ENCODE measurements around the gene RYR2. TPM values are rescaled to one million over a fixed set of nuclear protein-coding genes. Genes with fewer than 3 reads are reported as not detected.
"Not testable (repeated sequence)": the region's sequence is repeated elsewhere in the genome, so short reads cannot be mapped to it uniquely, and the experiment has no call there.

RYR2 gene
- total and polyA plus RNA-seq, 9 donors: 2.3 to 4.7 (median 3.3) TPM

GRCh38 chr1:237814319-237814924 lies 772.4 kb downstream of the RYR2 start:
- no peak overlapping the region for H3K4me3 ChIP-seq (ENCODE audit: low read length)
- 89% methylated on average over 1 of the region's 5 CpGs for WGBS (ENCODE audit: insufficient coverage)
- H3K27me3 ChIP-seq (ENCODE audit: control insufficient read depth, insufficient read depth, low read length): no peaks in the 10 kb centered on the region
- H3K9me3 ChIP-seq (replicated peaks; ENCODE audit: control insufficient read depth, low read depth, low read length): no peaks in the 10 kb centered on the region
- H3K36me3 ChIP-seq (ENCODE audit: control insufficient read depth, insufficient read depth, low read length): no peaks in the 10 kb centered on the region
- no peak for DNase-seq
- H3K4me1 ChIP-seq (ENCODE audit: control insufficient read depth, insufficient read depth, low read length): no peaks in the 10 kb centered on the region
- no peak overlapping the region for H3K27ac ChIP-seq (ENCODE audit: low read length)

- 50% methylated on average over 1 of the region's 1 CpG for WGBS (ENCODE audit: insufficient coverage)
- Histone ChIP-seq H3K4me1 (ENCODE audit: control insufficient read depth, insufficient read depth, low read length) (no peaks in the 10 kb centered on the region), H3K4me3 (ENCODE audit: low read length) (no peak overlapping the region), H3K27me3 (ENCODE audit: control insufficient read depth, insufficient read depth, low read length) (no peaks in the 10 kb centered on the region), H3K9me3 (replicated peaks; ENCODE audit: control insufficient read depth, low read depth, low read length) (no peaks in the 10 kb centered on the region), H3K27ac (ENCODE audit: low read length) (no peak overlapping the region), H3K36me3 (ENCODE audit: control insufficient read depth, insufficient read depth, low read length) (no peaks in the 10 kb centered on the region)
- DNase-seq: no peak
Observed at GRCh38 chr1:237817277-237817676, 775.3 kb downstream of the RYR2 start.

- H3K4me1 ChIP-seq (ENCODE audit: control insufficient read depth, insufficient read depth, low read length); H3K4me3 ChIP-seq (ENCODE audit: low read length); H3K36me3 ChIP-seq (ENCODE audit: control insufficient read depth, insufficient read depth, low read length); H3K27me3 ChIP-seq (ENCODE audit: control insufficient read depth, insufficient read depth, low read length); DNase-seq; H3K9me3 ChIP-seq (replicated peaks; ENCODE audit: control insufficient read depth, low read depth, low read length); H3K27ac ChIP-seq (ENCODE audit: low read length): not testable (repeated sequence)
- WGBS (ENCODE audit: insufficient coverage): 93% methylated on average over 7 of the region's 9 CpGs
Observed at GRCh38 chr1:237820634-237821033, 778.6 kb downstream of the RYR2 start.

- no peak overlapping the region for H3K4me3 ChIP-seq (ENCODE audit: low read length)
- H3K4me1 ChIP-seq (ENCODE audit: control insufficient read depth, insufficient read depth, low read length): no peaks in the 10 kb centered on the region
- H3K27ac ChIP-seq (ENCODE audit: low read length): no peak overlapping the region
- H3K36me3 ChIP-seq (ENCODE audit: control insufficient read depth, insufficient read depth, low read length): no peaks in the 10 kb centered on the region
- H3K27me3 ChIP-seq (ENCODE audit: control insufficient read depth, insufficient read depth, low read length): no peaks in the 10 kb centered on the region
- WGBS (ENCODE audit: insufficient coverage): 40% methylated on average over 1 of the region's 7 CpGs
- no peak for DNase-seq
- no peaks in the 10 kb centered on the region for H3K9me3 ChIP-seq (replicated peaks; ENCODE audit: control insufficient read depth, low read depth, low read length)
Observed at GRCh38 chr1:237832858-237833257, 790.9 kb downstream of the RYR2 start.

GRCh38 chr1:237834048-237834447 lies 792.1 kb downstream of the RYR2 start:
- no CpG with 5 or more reads among the region's 3 CpGs for WGBS (ENCODE audit: insufficient coverage)
- no peaks in the 10 kb centered on the region for H3K36me3 ChIP-seq (ENCODE audit: control insufficient read depth, insufficient read depth, low read length)

GRCh38 chr1:237834461-237834860 lies 792.5 kb downstream of the RYR2 start:
- H3K4me3 ChIP-seq (ENCODE audit: low read length): no peak overlapping the region
- no peak overlapping the region for H3K27ac ChIP-seq (ENCODE audit: low read length)
- no peaks in the 10 kb centered on the region for H3K4me1 ChIP-seq (ENCODE audit: control insufficient read depth, insufficient read depth, low read length)
- H3K27me3 ChIP-seq (ENCODE audit: control insufficient read depth, insufficient read depth, low read length): no peaks in the 10 kb centered on the region
- no CpG with 5 or more reads among the region's 3 CpGs for WGBS (ENCODE audit: insufficient coverage)
- H3K9me3 ChIP-seq (replicated peaks; ENCODE audit: control insufficient read depth, low read depth, low read length): no peaks in the 10 kb centered on the region
- no peaks in the 10 kb centered on the region for H3K36me3 ChIP-seq (ENCODE audit: control insufficient read depth, insufficient read depth, low read length)
- peak; percentile 61 for DNase-seq

More at GRCh38 chr1:237834048-237834447, 792.1 kb downstream of the RYR2 start:
- no peak overlapping the region for H3K4me3 ChIP-seq (ENCODE audit: low read length)
- H3K27me3 ChIP-seq (ENCODE audit: control insufficient read depth, insufficient read depth, low read length): no peaks in the 10 kb centered on the region
- H3K9me3 ChIP-seq (replicated peaks; ENCODE audit: control insufficient read depth, low read depth, low read length): no peaks in the 10 kb centered on the region
- DNase-seq: no peak
- H3K27ac ChIP-seq (ENCODE audit: low read length): no peak overlapping the region
- no peaks in the 10 kb centered on the region for H3K4me1 ChIP-seq (ENCODE audit: control insufficient read depth, insufficient read depth, low read length)

- Histone ChIP-seq H3K27ac (ENCODE audit: low read length) (no peak overlapping the region), H3K27me3 (ENCODE audit: control insufficient read depth, insufficient read depth, low read length) (no peaks in the 10 kb centered on the region), H3K9me3 (replicated peaks; ENCODE audit: control insufficient read depth, low read depth, low read length) (peaks cover 4% of the 10 kb centered on the region), H3K4me3 (ENCODE audit: low read length) (no peak overlapping the region), H3K4me1 (ENCODE audit: control insufficient read depth, insufficient read depth, low read length) (no peaks in the 10 kb centered on the region), H3K36me3 (ENCODE audit: control insufficient read depth, insufficient read depth, low read length) (no peaks in the 10 kb centered on the region)
- DNase-seq: no peak
- 57% methylated on average over 2 of the region's 3 CpGs for WGBS (ENCODE audit: insufficient coverage)
Observed at GRCh38 chr1:237838320-237838719, 796.3 kb downstream of the RYR2 start.

- WGBS (ENCODE audit: insufficient coverage): 96% methylated on average over 6 of the region's 6 CpGs
- Histone ChIP-seq H3K36me3 (ENCODE audit: control insufficient read depth, insufficient read depth, low read length) (no peaks in the 10 kb centered on the region), H3K27me3 (ENCODE audit: control insufficient read depth, insufficient read depth, low read length) (no peaks in the 10 kb centered on the region)
Observed at GRCh38 chr1:237838904-237839534, 797.0 kb downstream of the RYR2 start.

GRCh38 chr1:237841485-237841884 lies 799.5 kb downstream of the RYR2 start:
- no peak overlapping the region for H3K27ac ChIP-seq (ENCODE audit: low read length)
- no peaks in the 10 kb centered on the region for H3K36me3 ChIP-seq (ENCODE audit: control insufficient read depth, insufficient read depth, low read length)
- H3K4me1 ChIP-seq (ENCODE audit: control insufficient read depth, insufficient read depth, low read length): no peaks in the 10 kb centered on the region
- H3K9me3 ChIP-seq (replicated peaks; ENCODE audit: control insufficient read depth, low read depth, low read length): peaks cover 4% of the 10 kb centered on the region
- H3K4me3 ChIP-seq (ENCODE audit: low read length): no peak overlapping the region
- DNase-seq: no peak
- no peaks in the 10 kb centered on the region for H3K27me3 ChIP-seq (ENCODE audit: control insufficient read depth, insufficient read depth, low read length)
- 100% methylated on average over 1 of the region's 3 CpGs for WGBS (ENCODE audit: insufficient coverage)

More at GRCh38 chr1:237838904-237839534, 797.0 kb downstream of the RYR2 start:
- no peaks in the 10 kb centered on the region for H3K4me1 ChIP-seq (ENCODE audit: control insufficient read depth, insufficient read depth, low read length)
- DNase-seq: no peak
- no peak overlapping the region for H3K4me3 ChIP-seq (ENCODE audit: low read length)
- peaks cover 4% of the 10 kb centered on the region for H3K9me3 ChIP-seq (replicated peaks; ENCODE audit: control insufficient read depth, low read depth, low read length)
- no peak overlapping the region for H3K27ac ChIP-seq (ENCODE audit: low read length)

- not testable (repeated sequence) for H3K4me1 ChIP-seq (ENCODE audit: control insufficient read depth, insufficient read depth, low read length); H3K27me3 ChIP-seq (ENCODE audit: control insufficient read depth, insufficient read depth, low read length); H3K9me3 ChIP-seq (replicated peaks; ENCODE audit: control insufficient read depth, low read depth, low read length); H3K27ac ChIP-seq (ENCODE audit: low read length); DNase-seq; H3K4me3 ChIP-seq (ENCODE audit: low read length); H3K36me3 ChIP-seq (ENCODE audit: control insufficient read depth, insufficient read depth, low read length)
- no CpG with 5 or more reads among the region's 3 CpGs for WGBS (ENCODE audit: insufficient coverage)
Observed at GRCh38 chr1:237843516-237843915, 801.5 kb downstream of the RYR2 start.
